ENCODE data around the gene CCDC92B.

CCDC92B gene

DNA sequence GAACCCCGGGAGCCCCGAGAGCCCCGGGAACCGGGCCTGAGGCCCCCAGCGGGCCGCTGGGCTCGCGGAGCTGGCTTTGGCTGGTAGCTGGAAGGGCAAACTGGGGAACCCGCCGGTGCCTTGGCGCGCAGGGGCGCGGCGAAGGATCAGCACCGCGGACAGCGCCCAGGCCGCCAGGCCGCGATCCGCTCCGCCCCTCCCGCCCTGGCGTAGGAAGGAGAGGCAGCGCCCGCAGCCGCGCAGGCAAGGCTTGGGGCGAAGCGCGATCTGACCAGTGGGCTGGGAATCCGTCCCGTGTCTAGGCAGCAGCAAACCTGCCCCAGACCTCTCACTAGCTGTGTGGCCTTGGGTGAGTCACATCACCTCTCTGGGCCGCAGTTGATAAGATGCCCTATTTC lies 331 bp upstream of the CCDC92B start:
- no peak for TF ChIP-seq EZH2phosphoT487 (IDR thresholded peaks at IDR 0.05; ENCODE audit: low read depth)
- TF ChIP-seq, protein P1, sequence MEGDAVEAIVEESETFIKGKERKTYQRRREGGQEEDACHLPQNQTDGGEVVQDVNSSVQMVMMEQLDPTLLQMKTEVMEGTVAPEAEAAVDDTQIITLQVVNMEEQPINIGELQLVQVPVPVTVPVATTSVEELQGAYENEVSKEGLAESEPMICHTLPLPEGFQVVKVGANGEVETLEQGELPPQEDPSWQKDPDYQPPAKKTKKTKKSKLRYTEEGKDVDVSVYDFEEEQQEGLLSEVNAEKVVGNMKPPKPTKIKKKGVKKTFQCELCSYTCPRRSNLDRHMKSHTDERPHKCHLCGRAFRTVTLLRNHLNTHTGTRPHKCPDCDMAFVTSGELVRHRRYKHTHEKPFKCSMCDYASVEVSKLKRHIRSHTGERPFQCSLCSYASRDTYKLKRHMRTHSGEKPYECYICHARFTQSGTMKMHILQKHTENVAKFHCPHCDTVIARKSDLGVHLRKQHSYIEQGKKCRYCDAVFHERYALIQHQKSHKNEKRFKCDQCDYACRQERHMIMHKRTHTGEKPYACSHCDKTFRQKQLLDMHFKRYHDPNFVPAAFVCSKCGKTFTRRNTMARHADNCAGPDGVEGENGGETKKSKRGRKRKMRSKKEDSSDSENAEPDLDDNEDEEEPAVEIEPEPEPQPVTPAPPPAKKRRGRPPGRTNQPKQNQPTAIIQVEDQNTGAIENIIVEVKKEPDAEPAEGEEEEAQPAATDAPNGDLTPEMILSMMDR (IDR thresholded peaks at IDR 0.05; ENCODE audit: low read depth, low read length): no peak
- H3K4me2 ChIP-seq (ENCODE audit: low read length): no peak overlapping the region
- H3K27me3 ChIP-seq (ENCODE audit: low read depth, low read length): no peaks in the 10 kb centered on the region
- H3K36me3 ChIP-seq (replicated peaks; ENCODE audit: low read depth, low read length): no peaks in the 10 kb centered on the region
- H3K4me3 ChIP-seq (ENCODE audit: low read length): no peak overlapping the region
- H3K27ac ChIP-seq (ENCODE audit: low read length): no peak overlapping the region
- no peaks in the 10 kb centered on the region for H3K4me1 ChIP-seq (ENCODE audit: low read length)
- H3K9ac ChIP-seq (ENCODE audit: low read length): no peak overlapping the region
- no peaks in the 10 kb centered on the region for H4K20me1 ChIP-seq (ENCODE audit: insufficient read depth, low read length)
- H3K79me2 ChIP-seq (ENCODE audit: low read length): no peaks in the 10 kb centered on the region
- H2AFZ ChIP-seq (ENCODE audit: low read depth, low read length): no peak overlapping the region
- H3K9me3 ChIP-seq (ENCODE audit: insufficient read depth, low read length): no peaks in the 10 kb centered on the region

- Histone ChIP-seq H3K4me3 (ENCODE audit: low read length) (no peak overlapping the region), H3K9ac (ENCODE audit: low read length) (no peak overlapping the region), H4K20me1 (ENCODE audit: insufficient read depth, low read length) (no peaks in the 10 kb centered on the region), H2AFZ (ENCODE audit: low read depth, low read length) (no peak overlapping the region), H3K4me2 (ENCODE audit: low read length) (no peak overlapping the region), H3K4me1 (ENCODE audit: low read length) (no peaks in the 10 kb centered on the region), H3K79me2 (ENCODE audit: low read length) (no peaks in the 10 kb centered on the region), H3K27ac (ENCODE audit: low read length) (no peak overlapping the region), H3K27me3 (ENCODE audit: low read depth, low read length) (no peaks in the 10 kb centered on the region), H3K36me3 (replicated peaks; ENCODE audit: low read depth, low read length) (no peaks in the 10 kb centered on the region), H3K9me3 (ENCODE audit: insufficient read depth, low read length) (no peaks in the 10 kb centered on the region)
- TF ChIP-seq, protein P1 (IDR thresholded peaks at IDR 0.05; ENCODE audit: low read depth, low read length): no peak
- TF ChIP-seq EZH2phosphoT487 (IDR thresholded peaks at IDR 0.05; ENCODE audit: low read depth): no peak
Observed at GRCh38 chr17:2745317-2746037, 4.0 kb downstream of the CCDC92B start.

- Histone ChIP-seq H3K27ac (ENCODE audit: low read length) (no peak overlapping the region), H3K9me3 (ENCODE audit: insufficient read depth, low read length) (no peaks in the 10 kb centered on the region), H3K4me2 (ENCODE audit: low read length) (no peak overlapping the region), H2AFZ (ENCODE audit: low read depth, low read length) (no peak overlapping the region), H3K9ac (ENCODE audit: low read length) (no peak overlapping the region), H4K20me1 (ENCODE audit: insufficient read depth, low read length) (no peaks in the 10 kb centered on the region), H3K27me3 (ENCODE audit: low read depth, low read length) (no peaks in the 10 kb centered on the region), H3K36me3 (replicated peaks; ENCODE audit: low read depth, low read length) (no peaks in the 10 kb centered on the region), H3K4me1 (ENCODE audit: low read length) (no peaks in the 10 kb centered on the region), H3K79me2 (ENCODE audit: low read length) (no peaks in the 10 kb centered on the region), H3K4me3 (ENCODE audit: low read length) (no peak overlapping the region)
- TF ChIP-seq EZH2phosphoT487 (IDR thresholded peaks at IDR 0.05; ENCODE audit: low read depth): no peak
- TF ChIP-seq, protein P1 (IDR thresholded peaks at IDR 0.05; ENCODE audit: low read depth, low read length): no peak
Observed at GRCh38 chr17:2737693-2738092, 11.8 kb downstream of the CCDC92B start.

GRCh38 chr17:2736956-2737355 lies 12.5 kb downstream of the CCDC92B start:
- no peak overlapping the region for H3K4me2 ChIP-seq (ENCODE audit: low read length)
- no peak overlapping the region for H3K9ac ChIP-seq (ENCODE audit: low read length)
- H2AFZ ChIP-seq (ENCODE audit: low read depth, low read length): no peak overlapping the region
- H3K27me3 ChIP-seq (ENCODE audit: low read depth, low read length): no peaks in the 10 kb centered on the region
- TF ChIP-seq EZH2phosphoT487 (IDR thresholded peaks at IDR 0.05; ENCODE audit: low read depth): no peak
- TF ChIP-seq, protein P1 (IDR thresholded peaks at IDR 0.05; ENCODE audit: low read depth, low read length): no peak
- H3K4me1 ChIP-seq (ENCODE audit: low read length): no peaks in the 10 kb centered on the region
- no peaks in the 10 kb centered on the region for H3K36me3 ChIP-seq (replicated peaks; ENCODE audit: low read depth, low read length)
- H3K79me2 ChIP-seq (ENCODE audit: low read length): no peaks in the 10 kb centered on the region
- H4K20me1 ChIP-seq (ENCODE audit: insufficient read depth, low read length): no peaks in the 10 kb centered on the region
- no peak overlapping the region for H3K4me3 ChIP-seq (ENCODE audit: low read length)
- H3K9me3 ChIP-seq (ENCODE audit: insufficient read depth, low read length): no peaks in the 10 kb centered on the region
- no peak overlapping the region for H3K27ac ChIP-seq (ENCODE audit: low read length)

Data from OCI-LY3 (cell line).